ENCODE measurements around the gene SNRPA1.

The SNRPA1 gene

GRCh38 chr15:101308604-101309435 lies 13.8 kb upstream of the SNRPA1 start:
- Histone ChIP-seq H3K4me1 (ENCODE audit: low read length) (no peaks in the 10 kb centered on the region), H4K20me1 (ENCODE audit: insufficient read depth, low read length) (no peaks in the 10 kb centered on the region), H3K9me3 (ENCODE audit: insufficient read depth, low read length) (no peaks in the 10 kb centered on the region), H2AFZ (ENCODE audit: low read depth, low read length) (no peak overlapping the region), H3K4me2 (ENCODE audit: low read length) (no peak overlapping the region), H3K4me3 (ENCODE audit: low read length) (no peak overlapping the region), H3K79me2 (ENCODE audit: low read length) (no peaks in the 10 kb centered on the region), H3K36me3 (replicated peaks; ENCODE audit: low read depth, low read length) (no peaks in the 10 kb centered on the region), H3K9ac (ENCODE audit: low read length) (no peak overlapping the region), H3K27ac (ENCODE audit: low read length) (no peak overlapping the region), H3K27me3 (ENCODE audit: low read depth, low read length) (no peaks in the 10 kb centered on the region)
- no peak for TF ChIP-seq CTCF (IDR thresholded peaks at IDR 0.05; ENCODE audit: low read depth, low read length)
- TF ChIP-seq EZH2phosphoT487 (IDR thresholded peaks at IDR 0.05; ENCODE audit: low read depth), result no peak

GRCh38 chr15:101307897-101308603 lies 13.0 kb upstream of the SNRPA1 start:
- TF ChIP-seq CTCF (IDR thresholded peaks at IDR 0.05; ENCODE audit: low read depth, low read length) (no peak), EZH2phosphoT487 (IDR thresholded peaks at IDR 0.05; ENCODE audit: low read depth) (no peak)
- H2AFZ ChIP-seq (ENCODE audit: low read depth, low read length), result no peak overlapping the region
- H3K4me1 ChIP-seq (ENCODE audit: low read length), result no peaks in the 10 kb centered on the region
- H4K20me1 ChIP-seq (ENCODE audit: insufficient read depth, low read length), result no peaks in the 10 kb centered on the region
- no peaks in the 10 kb centered on the region for H3K36me3 ChIP-seq (replicated peaks; ENCODE audit: low read depth, low read length)
- H3K27me3 ChIP-seq (ENCODE audit: low read depth, low read length), result no peaks in the 10 kb centered on the region
- no peak overlapping the region for H3K4me3 ChIP-seq (ENCODE audit: low read length)
- no peaks in the 10 kb centered on the region for H3K9me3 ChIP-seq (ENCODE audit: insufficient read depth, low read length)
- no peak overlapping the region for H3K27ac ChIP-seq (ENCODE audit: low read length)
- H3K4me2 ChIP-seq (ENCODE audit: low read length), result no peak overlapping the region
- no peaks in the 10 kb centered on the region for H3K79me2 ChIP-seq (ENCODE audit: low read length)
- H3K9ac ChIP-seq (ENCODE audit: low read length), result no peak overlapping the region

- H2AFZ ChIP-seq (ENCODE audit: low read depth, low read length), result no peak overlapping the region
- TF ChIP-seq EZH2phosphoT487 (IDR thresholded peaks at IDR 0.05; ENCODE audit: low read depth) (no peak), CTCF (IDR thresholded peaks at IDR 0.05; ENCODE audit: low read depth, low read length) (no peak)
- H3K79me2 ChIP-seq (ENCODE audit: low read length), result no peaks in the 10 kb centered on the region
- no peaks in the 10 kb centered on the region for H4K20me1 ChIP-seq (ENCODE audit: insufficient read depth, low read length)
- H3K4me3 ChIP-seq (ENCODE audit: low read length), result no peak overlapping the region
- no peak overlapping the region for H3K9ac ChIP-seq (ENCODE audit: low read length)
- no peaks in the 10 kb centered on the region for H3K9me3 ChIP-seq (ENCODE audit: insufficient read depth, low read length)
- no peak overlapping the region for H3K4me2 ChIP-seq (ENCODE audit: low read length)
- 0 out of 2 replicates have a peak, but pooled peaks cover 3% of the 10 kb centered on the region for H3K27me3 ChIP-seq (ENCODE audit: low read depth, low read length)
- no peaks in the 10 kb centered on the region for H3K4me1 ChIP-seq (ENCODE audit: low read length)
- H3K27ac ChIP-seq (ENCODE audit: low read length), result no peak overlapping the region
- H3K36me3 ChIP-seq (replicated peaks; ENCODE audit: low read depth, low read length), result no peaks in the 10 kb centered on the region
Observed at GRCh38 chr15:101307048-101307896, 12.2 kb upstream of the SNRPA1 start.
